Measurements from ENCODE around the gene PTRH2.
A peak's percentile ranks its signal among the peaks of the same experiment; 100 is the strongest.

The PTRH2 gene

DNA sequence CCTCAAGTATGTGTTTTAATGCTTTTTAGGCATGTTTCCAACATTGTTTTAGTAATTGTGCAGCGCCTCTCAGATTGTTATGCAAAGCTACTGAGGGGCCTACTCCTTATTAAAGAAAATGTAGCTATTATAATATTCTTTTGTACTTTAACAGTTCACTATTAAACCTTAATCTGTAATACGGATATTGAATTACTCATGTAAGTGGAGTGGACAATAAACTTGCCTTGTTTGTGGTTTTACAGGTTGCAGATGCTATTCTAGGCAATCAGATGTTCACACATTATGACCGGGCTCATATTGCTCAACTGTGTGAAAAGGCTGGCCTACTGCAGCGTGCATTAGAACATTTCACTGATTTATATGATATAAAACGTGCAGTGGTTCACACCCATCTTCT, 41.0 kb downstream of the PTRH2 start:
- no peak for DNase-seq

DNA sequence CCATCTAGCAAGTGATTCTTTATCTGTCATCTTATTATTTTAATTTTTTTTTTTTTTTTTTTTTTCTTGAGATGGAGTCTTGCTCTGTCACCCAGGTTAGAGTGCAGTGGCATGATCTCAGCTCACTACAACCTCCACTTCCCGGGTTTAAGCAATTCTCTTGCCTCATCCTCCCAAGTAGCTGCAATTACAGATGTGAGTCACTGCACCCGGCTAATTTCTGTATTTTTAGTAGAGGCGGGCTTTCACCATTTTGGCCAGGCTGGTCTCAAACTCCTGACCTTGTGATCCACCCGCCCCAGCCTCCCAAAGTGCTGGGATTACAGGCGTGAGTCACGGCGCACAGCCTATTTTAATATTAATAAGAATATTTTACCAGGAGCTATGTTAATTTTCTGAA, 50.6 kb downstream of the PTRH2 start:
- peak; percentile 83 for DNase-seq

DNA sequence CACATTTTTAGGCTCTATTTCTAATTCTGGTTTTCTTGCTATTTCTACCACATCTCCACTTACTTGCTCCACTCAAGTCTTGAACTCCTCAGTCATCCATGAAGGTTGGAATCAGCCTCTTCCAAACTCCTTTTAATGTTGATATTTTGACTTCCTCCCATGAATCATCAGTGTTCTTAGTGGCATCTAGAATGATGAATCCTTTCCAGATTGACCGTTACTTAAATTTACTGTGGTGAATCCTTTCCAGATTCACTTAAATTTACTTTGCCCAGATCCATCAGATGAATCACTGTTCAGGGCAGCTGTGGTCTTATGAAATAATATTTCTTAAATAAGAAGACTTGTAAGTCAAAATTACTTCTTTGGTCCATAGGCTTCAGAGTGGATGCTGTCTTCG, 55.1 kb downstream of the PTRH2 start:
- peak; percentile 27 for DNase-seq

DNA sequence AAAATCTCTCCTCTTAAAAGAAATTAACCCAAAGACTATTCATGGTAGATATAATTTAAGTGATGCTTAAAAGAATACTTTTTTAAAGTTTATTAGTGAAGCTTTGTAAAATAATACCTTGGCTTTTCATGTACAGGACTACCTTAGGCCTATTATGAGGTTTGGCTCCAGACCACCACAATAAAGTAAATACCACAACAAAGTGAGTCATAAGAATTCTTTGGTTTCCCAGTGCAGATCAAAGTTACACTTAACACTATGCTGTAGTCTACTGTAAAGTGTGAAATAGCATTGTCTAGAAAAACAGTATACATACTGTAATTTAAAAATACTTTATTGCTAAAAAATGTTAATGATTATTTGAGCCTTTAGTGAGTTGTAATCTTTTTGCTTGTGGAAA, 55.9 kb downstream of the PTRH2 start:
- DNase-seq, result no peak

DNA sequence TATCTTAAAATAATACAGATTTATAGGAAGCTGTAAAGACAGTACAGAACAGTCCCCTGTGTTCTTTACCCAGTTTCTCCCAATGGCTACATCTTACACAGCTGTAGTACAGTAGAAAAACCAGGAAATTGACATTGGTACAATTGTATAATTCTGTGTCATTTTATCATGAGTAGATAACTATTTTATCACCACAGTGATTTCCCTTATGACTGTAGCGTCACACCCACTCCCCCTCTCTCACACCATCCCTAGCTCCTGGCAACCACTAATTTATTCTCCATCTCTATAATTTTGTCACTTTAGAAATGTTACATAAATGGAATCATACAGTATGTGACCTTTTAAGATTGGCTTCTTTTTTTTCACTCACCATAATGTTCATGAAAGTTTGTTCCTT, 56.6 kb downstream of the PTRH2 start:
- no peak for DNase-seq

DNA sequence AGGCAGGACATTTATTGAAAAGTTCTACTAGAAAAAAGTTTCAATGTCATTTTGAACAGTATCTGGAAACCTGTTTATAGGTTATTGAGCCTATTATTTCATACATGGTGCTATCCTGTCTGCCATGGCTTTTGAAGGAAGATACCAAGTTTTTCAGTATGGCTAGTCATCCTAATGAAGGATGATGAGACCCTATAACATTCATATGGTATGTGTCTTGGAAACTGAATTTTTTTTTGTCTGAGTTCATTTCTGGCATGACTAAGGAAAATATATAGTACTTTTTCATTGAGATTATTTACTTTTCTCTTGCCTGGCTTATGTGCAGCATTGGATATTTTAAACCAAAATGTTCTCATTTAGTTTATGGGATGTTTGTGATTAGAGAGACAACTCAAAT, 57.3 kb downstream of the PTRH2 start:
- no peak for DNase-seq

All from suppressor macrophage treated with lipopolysaccharide for 4 hours (primary cell).